Caco-2 (cell line): ENCODE data around the gene ACAD9. TPM values are rescaled to one million over a fixed set of nuclear protein-coding genes. Genes with fewer than 3 reads are reported as not detected.
"Not testable (repeated sequence)": the region's sequence is repeated elsewhere in the genome, so short reads cannot be mapped to it uniquely, and the experiment has no call there.

Experiments
- BruUV-seq: library from RNA; stranded (reverse); fragments of 400-500 nt; replicated peaks from 2 replicates; lab custom pipeline; 2021; lab: Mats Ljungman, UMichigan
- CTCF ChIA-PET: fragments of 300-600 bp; sonication (Branson Sonifier 250); formaldehyde crosslinking; loops from one replicate; lab custom pipeline; 2022; ENCODE audit warnings: antibody characterized with exemption; lab: Charles Lee
- POLR2A ChIA-PET: fragments of 300-600 bp; sonication (Branson Sonifier 250); formaldehyde crosslinking; loops from one replicate; lab custom pipeline; 2022; ENCODE audit warnings: antibody characterized with exemption; lab: Charles Lee
- DNase-seq, 2 experiments: peaks; one replicate each; pipeline versions ENCODE4 v3.0.0 to v3.0.0-alpha.2; 2020 to 2022
- H3K27me3 ChIP-seq: replicated peaks from 2 replicates; pipeline ENCODE4 v1.6.0; 2011; ENCODE audit warnings: low read length; ENCODE audit not compliant: control insufficient read depth, insufficient read depth
- H3K36me3 ChIP-seq: 2 replicates; pipeline ENCODE4 v1.5.1; 2011; ENCODE audit warnings: low read length; ENCODE audit not compliant: control insufficient read depth, insufficient read depth
- H3K4me1 ChIP-seq: fragments of 250-450 bp; sonication (Bioruptor Pico); 2 replicates; pipeline ENCODE4 v1.5.1; 2020; ENCODE audit warnings: mild to moderate bottlenecking
- H3K4me3 ChIP-seq: 2 replicates; pipeline ENCODE4 v1.5.1; 2011; ENCODE audit warnings: low read depth, mild to moderate bottlenecking, control low read depth, low read length
- H3K9me3 ChIP-seq: fragments of 250-450 bp; sonication (Bioruptor Pico); 2 replicates; pipeline ENCODE4 v1.5.1; 2020; ENCODE audit warnings: mild to moderate bottlenecking, moderate library complexity
- H3K27ac Mint-ChIP-seq: one replicate; pipeline ENCODE4 v1.8.0; 2022; ENCODE audit warnings: mixed read lengths; ENCODE audit not compliant: unreplicated experiment
- H3K27me3 Mint-ChIP-seq: one replicate; pipeline ENCODE4 v1.8.0; 2022; ENCODE audit warnings: mixed read lengths; ENCODE audit not compliant: insufficient read depth, unreplicated experiment
- H3K36me3 Mint-ChIP-seq: one replicate; pipeline ENCODE4 v1.8.0; 2022; ENCODE audit warnings: mild to moderate bottlenecking, mixed read lengths; ENCODE audit not compliant: insufficient read depth, unreplicated experiment
- H3K4me1 Mint-ChIP-seq: one replicate; pipeline ENCODE4 v1.8.0; 2022; ENCODE audit warnings: low read depth, mixed read lengths; ENCODE audit not compliant: unreplicated experiment
- H3K4me3 Mint-ChIP-seq: one replicate; pipeline ENCODE4 v1.8.0; 2022; ENCODE audit warnings: mild to moderate bottlenecking, moderate library complexity, mixed read lengths; ENCODE audit not compliant: unreplicated experiment
- H3K9me3 Mint-ChIP-seq: one replicate; pipeline ENCODE4 v1.8.0; 2022; ENCODE audit warnings: mixed read lengths; ENCODE audit not compliant: unreplicated experiment
- CTCF ChIP-seq, 2 experiments: fragments of 200-600 bp in 1 of 2; IDR thresholded peaks; 1 replicate in 1 of 2; 2 replicates in 1 of 2; pipeline versions ENCODE4 v1.5.1 to v1.8.0; 2011 to 2022; ENCODE audit warnings: antibody characterized with exemption in 1 of 2, control low read depth in 1 of 2, inconsistent platforms in 1 of 2, low read depth in 1 of 2, low read length in 1 of 2, mild to moderate bottlenecking in 1 of 2, moderate library complexity in 1 of 2; ENCODE audit not compliant: insufficient read depth in 1 of 2, severe bottlenecking in 1 of 2, unreplicated experiment in 1 of 2
- intact Hi-C: fragments of 100-400 bp; cut with micrococcal nuclease; formaldehyde crosslinking; loops from one replicate; pipeline ENCODE4 v1.10.0; 2022; ENCODE audit not compliant: unreplicated experiment
- total RNA-seq: library from RNA; stranded (reverse); gene quantifications from 2 replicates; pipeline ENCODE4 v1.2.3, GENCODE V29; 2022

Gene ACAD9
- total RNA-seq, 1 experiment from 2014 or later, result 60.0 TPM

GRCh38 chr3:128919988-128920387 lies 40.6 kb downstream of the ACAD9 start:
- H3K27me3 ChIP-seq, result no peaks in the 10 kb centered on the region
- intact Hi-C loops, result no loop called here
- peaks cover 33% of the 10 kb centered on the region for H3K9me3 ChIP-seq
- no peak for DNase-seq
- H3K36me3 ChIP-seq, result no peaks in the 10 kb centered on the region; the same call in 1 of the 2 replicates
- POLR2A ChIA-PET, result no interaction called here
- TF ChIP-seq CTCF (IDR thresholded peaks at IDR 0.05; ENCODE audit: insufficient read depth in 1 of 2, low read depth in 1 of 2, low read length in 1 of 2, severe bottlenecking in 1 of 2, unreplicated experiment in 1 of 2), result no peak
- no peak overlapping the region for H3K4me3 Mint-ChIP-seq
- CTCF ChIA-PET, result interaction anchor here (1.4 kb wide), 1 partner anchor 240 kb away, joined by 4 read pairs; no protein-coding TSS in a partner anchor
- H3K27ac Mint-ChIP-seq, result no peak overlapping the region
- no peaks in the 10 kb centered on the region for H3K27me3 Mint-ChIP-seq
- H3K4me1 ChIP-seq, result no peaks in the 10 kb centered on the region
- H3K4me1 Mint-ChIP-seq, result no peaks in the 10 kb centered on the region
- no TSS peak for BruUV-seq
- H3K9me3 Mint-ChIP-seq, result peaks cover 28% of the 10 kb centered on the region
- peaks cover 58% of the 10 kb centered on the region for H3K36me3 Mint-ChIP-seq
- no peak overlapping the region for H3K4me3 ChIP-seq

GRCh38 chr3:128922804-128923459 lies 43.5 kb downstream of the ACAD9 start:
- intact Hi-C loops, result no loop called here
- no TSS peak for BruUV-seq
- Mint-ChIP-seq H3K9me3 (peaks cover 48% of the 10 kb centered on the region), H3K4me3 (no peak overlapping the region), H3K27ac (no peak overlapping the region), H3K27me3 (no peaks in the 10 kb centered on the region), H3K36me3 (peaks cover 40% of the 10 kb centered on the region), H3K4me1 (no peaks in the 10 kb centered on the region)
- no peaks in the 10 kb centered on the region for H3K36me3 ChIP-seq
- CTCF ChIA-PET, result no interaction called here
- H3K27me3 ChIP-seq, result no peaks in the 10 kb centered on the region
- POLR2A ChIA-PET, result no interaction called here
- peaks cover 40% of the 10 kb centered on the region for H3K9me3 ChIP-seq
- H3K4me1 ChIP-seq, result no peaks in the 10 kb centered on the region
- DNase-seq, result no peak
- no peak overlapping the region for H3K4me3 ChIP-seq
- no peak for TF ChIP-seq CTCF (IDR thresholded peaks at IDR 0.05; ENCODE audit: insufficient read depth in 1 of 2, low read depth in 1 of 2, low read length in 1 of 2, severe bottlenecking in 1 of 2, unreplicated experiment in 1 of 2)

GRCh38 chr3:128923576-128923975 lies 44.2 kb downstream of the ACAD9 start:
- BruUV-seq, result no TSS peak
- CTCF ChIA-PET, result no interaction called here
- TF ChIP-seq CTCF (IDR thresholded peaks at IDR 0.05; ENCODE audit: insufficient read depth in 1 of 2, low read depth in 1 of 2, low read length in 1 of 2, severe bottlenecking in 1 of 2, unreplicated experiment in 1 of 2), result no peak
- H3K4me3 Mint-ChIP-seq, result no peak overlapping the region
- intact Hi-C loops, result no loop called here
- POLR2A ChIA-PET, result interaction anchor here (0.6 kb wide), 1 partner anchor 10 kb away, joined by 4 read pairs; no protein-coding TSS in a partner anchor
- peaks cover 36% of the 10 kb centered on the region for H3K36me3 Mint-ChIP-seq
- no peaks in the 10 kb centered on the region for H3K36me3 ChIP-seq
- H3K4me3 ChIP-seq, result no peak overlapping the region
- H3K9me3 Mint-ChIP-seq, result peaks cover 44% of the 10 kb centered on the region
- no peaks in the 10 kb centered on the region for H3K4me1 ChIP-seq
- H3K27ac Mint-ChIP-seq, result no peak overlapping the region
- no peak for DNase-seq
- no peaks in the 10 kb centered on the region for H3K4me1 Mint-ChIP-seq
- no peaks in the 10 kb centered on the region for H3K27me3 ChIP-seq
- no peaks in the 10 kb centered on the region for H3K27me3 Mint-ChIP-seq
- H3K9me3 ChIP-seq, result peaks cover 40% of the 10 kb centered on the region

GRCh38 chr3:128923986-128924385 lies 44.6 kb downstream of the ACAD9 start:
- DNase-seq, H3K27ac Mint-ChIP-seq, H3K27me3 ChIP-seq, H3K27me3 Mint-ChIP-seq, CTCF ChIA-PET, H3K4me3 Mint-ChIP-seq, H3K4me3 ChIP-seq, H3K36me3 ChIP-seq, H3K4me1 Mint-ChIP-seq, intact Hi-C loops, H3K4me1 ChIP-seq, BruUV-seq: not testable (repeated sequence)
- POLR2A ChIA-PET, result interaction anchor here (0.6 kb wide), 1 partner anchor 10 kb away, joined by 4 read pairs; no protein-coding TSS in a partner anchor
- Mint-ChIP-seq H3K36me3 (peaks cover 32% of the 10 kb centered on the region), H3K9me3 (peaks cover 40% of the 10 kb centered on the region)
- H3K9me3 ChIP-seq, result peaks cover 40% of the 10 kb centered on the region
